Measurements from ENCODE around the gene CLCN3. TPM values are rescaled to one million over a fixed set of nuclear protein-coding genes. Genes with fewer than 3 reads are reported as not detected.
A peak's percentile ranks its signal among the peaks of the same experiment; 100 is the strongest.
"Not testable (repeated sequence)": the region's sequence is repeated elsewhere in the genome, so short reads cannot be mapped to it uniquely, and the experiment has no call there.

The CLCN3 gene
- total RNA-seq, 2 experiments from 2014 or later, result 21.2 to 22.0 TPM

DNA sequence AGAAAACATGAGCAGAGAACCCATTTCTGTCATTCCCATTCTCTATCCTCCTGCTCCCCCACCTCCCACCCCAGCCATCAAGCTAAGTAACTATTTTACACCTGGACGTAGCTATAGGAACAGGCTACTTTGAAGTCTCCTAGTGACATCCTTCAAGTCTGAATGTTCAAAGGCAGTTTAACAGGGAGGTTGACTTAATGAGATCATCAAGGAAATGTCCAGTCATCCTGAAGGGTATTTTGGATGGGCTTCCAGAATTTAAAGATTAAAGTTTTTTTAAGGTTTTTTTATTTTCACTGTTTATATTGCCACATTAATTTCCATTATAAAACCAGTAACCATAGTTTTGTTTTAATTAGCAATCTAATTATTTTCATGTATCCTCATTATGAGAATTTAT, 96.3 kb downstream of the CLCN3 start:
- no peaks in the 10 kb centered on the region for H3K27me3 Mint-ChIP-seq
- ChIA-PET CTCF (interaction anchor here (1.2 kb wide), 1 partner anchor 103 kb away, joined by 3 read pairs; no protein-coding TSS in a partner anchor), POLR2A (no interaction called here)
- H3K4me1 Mint-ChIP-seq, result peaks cover 18% of the 10 kb centered on the region
- no peak overlapping the region for H3K4me3 Mint-ChIP-seq
- intact Hi-C loops (cut with DNase I, micrococcal nuclease), result no loop called here
- H3K36me3 Mint-ChIP-seq (ENCODE audit: low read depth), result peaks cover 31% of the 10 kb centered on the region
- no peaks in the 10 kb centered on the region for H3K9me3 Mint-ChIP-seq (ENCODE audit: low read depth)
- H3K27ac Mint-ChIP-seq, result no peak overlapping the region
- ATAC-seq (no peak), DNase-seq (no peak)

DNA sequence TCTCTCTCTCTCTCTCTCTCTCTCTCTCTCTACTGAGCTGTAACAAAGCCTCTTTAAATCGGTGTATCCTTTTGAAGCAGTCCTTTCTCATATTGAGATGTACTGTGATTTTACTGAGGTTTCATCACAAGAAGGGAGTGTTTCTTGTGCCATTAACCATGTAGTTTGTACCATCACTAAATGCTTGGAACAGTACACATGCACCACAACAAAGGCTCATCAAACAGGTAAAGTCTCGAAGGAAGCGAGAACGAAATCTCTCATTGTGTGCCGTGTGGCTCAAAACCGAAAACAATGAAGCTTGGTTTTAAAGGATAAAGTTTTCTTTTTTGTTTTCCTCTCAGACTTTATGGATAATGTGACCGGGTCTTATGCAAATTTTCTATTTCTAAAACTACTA, 100.2 kb downstream of the CLCN3 start:
- ChIA-PET CTCF (interaction anchor here (1.4 to 1.7 kb wide), 2 partner anchors 15 to 107 kb away, joined by 3 read pairs; no protein-coding TSS in a partner anchor), POLR2A (no interaction called here)
- H3K27me3 Mint-ChIP-seq, result no peaks in the 10 kb centered on the region
- DNase-seq (no peak), ATAC-seq (peak; percentile 33)
- peak overlapping the region; percentile 51 for H3K27ac Mint-ChIP-seq
- intact Hi-C loops (cut with DNase I, micrococcal nuclease), result no loop called here
- peaks cover 11% of the 10 kb centered on the region for H3K4me1 Mint-ChIP-seq
- peaks cover 15% of the 10 kb centered on the region for H3K36me3 Mint-ChIP-seq (ENCODE audit: low read depth)
- no peak overlapping the region for H3K4me3 Mint-ChIP-seq
- no peaks in the 10 kb centered on the region for H3K9me3 Mint-ChIP-seq (ENCODE audit: low read depth)

DNA sequence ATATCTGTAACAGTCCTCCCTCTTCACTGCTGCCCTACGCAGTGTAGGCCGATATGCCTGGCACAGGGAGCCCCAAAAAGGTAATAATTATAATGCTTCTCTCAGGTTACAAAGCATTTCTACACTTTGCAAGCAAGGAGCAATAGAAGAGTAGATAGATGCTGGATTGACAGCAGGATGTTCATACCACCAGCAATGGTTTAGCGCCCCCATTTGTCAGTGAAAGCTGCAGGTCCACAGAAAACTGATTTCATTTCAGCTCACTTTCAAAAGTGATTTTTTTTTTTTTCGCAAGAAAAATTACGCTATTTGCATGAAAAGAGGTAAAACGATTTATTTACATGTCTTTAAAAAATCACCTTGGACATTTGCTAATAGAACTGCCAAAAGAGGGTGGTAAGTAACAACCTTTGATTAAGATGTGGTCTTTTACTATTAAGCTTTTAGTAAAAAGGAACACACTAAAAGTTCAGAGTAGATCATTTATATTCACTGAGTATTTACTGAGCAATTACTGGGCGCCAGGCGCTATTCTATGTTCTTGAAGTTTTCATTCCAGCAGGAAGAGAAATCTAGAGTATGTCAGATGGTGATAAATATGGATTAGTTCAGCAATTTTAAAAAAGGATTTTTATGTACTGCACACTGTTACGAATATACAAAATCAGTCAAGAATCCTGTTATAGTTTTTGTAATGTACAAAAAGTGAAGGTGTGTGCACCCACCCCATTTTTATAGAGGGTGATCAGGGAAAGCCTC, 103.0 kb downstream of the CLCN3 start:
- intact Hi-C loops (cut with DNase I, micrococcal nuclease), result loop anchor here (2.0 kb wide), 1 partner anchor 111 kb away; the partner anchor contains the start of gene NEK1 (in 2 of the 2)
- peak; percentile 20 for DNase-seq

GRCh38 chr4:169724260-169724659, 103.9 kb downstream of the CLCN3 start:
- ChIA-PET POLR2A (no interaction called here), CTCF (no interaction called here)
- Mint-ChIP-seq H3K4me1 (peaks cover 11% of the 10 kb centered on the region), H3K36me3 (ENCODE audit: low read depth) (peaks cover 7% of the 10 kb centered on the region), H3K9me3 (ENCODE audit: low read depth) (no peaks in the 10 kb centered on the region), H3K27ac (no peak overlapping the region), H3K27me3 (no peaks in the 10 kb centered on the region), H3K4me3 (no peak overlapping the region)
- ATAC-seq, result peak; percentile 12
- DNase-seq, result no peak
- intact Hi-C loops (cut with DNase I, micrococcal nuclease), result no loop called here

More for the DNA sequence above, 103.0 kb downstream of the CLCN3 start:
- ChIA-PET CTCF (interaction anchor here (0.7 kb wide), 1 partner anchor 109 kb away, joined by 4 read pairs; no protein-coding TSS in a partner anchor), POLR2A (interaction anchor here (0.6 kb wide), 1 partner anchor 104 kb away, joined by 5 read pairs; no protein-coding TSS in a partner anchor)
- Mint-ChIP-seq H3K27ac (no peak overlapping the region), H3K36me3 (ENCODE audit: low read depth) (peaks cover 7% of the 10 kb centered on the region), H3K27me3 (no peaks in the 10 kb centered on the region), H3K4me3 (no peak overlapping the region), H3K9me3 (ENCODE audit: low read depth) (no peaks in the 10 kb centered on the region), H3K4me1 (peaks cover 11% of the 10 kb centered on the region)
- no peak for ATAC-seq

DNA sequence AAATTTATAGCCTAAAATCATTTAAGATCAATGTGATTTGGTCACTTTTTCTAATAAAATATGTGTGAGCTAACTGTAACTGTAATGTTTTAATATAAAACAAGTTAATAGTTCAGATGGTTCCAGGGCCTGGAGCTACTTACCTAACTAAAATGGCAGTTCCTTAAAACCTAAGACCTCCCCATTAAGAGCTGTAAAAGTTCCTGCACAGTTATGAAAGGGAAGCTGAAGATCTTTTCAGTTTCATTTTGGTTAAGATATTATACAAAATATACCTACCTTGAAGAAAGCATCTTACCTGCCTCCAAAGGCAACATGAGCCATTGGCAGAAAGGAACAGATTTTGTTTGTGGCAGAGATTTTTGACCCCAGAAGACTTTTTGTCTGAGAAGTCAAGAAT, 107.2 kb downstream of the CLCN3 start:
- H3K27me3 Mint-ChIP-seq, result no peaks in the 10 kb centered on the region
- ChIA-PET CTCF (interaction anchor here (0.8 to 1.0 kb wide), 2 partner anchors 14 to 114 kb away, joined by 3 to 4 read pairs; no protein-coding TSS in a partner anchor), POLR2A (no interaction called here)

GRCh38 chr4:169730564-169730963, 110.2 kb downstream of the CLCN3 start:
- ChIA-PET CTCF (no interaction called here), POLR2A (no interaction called here)
- no peak overlapping the region for H3K27ac Mint-ChIP-seq
- intact Hi-C loops (cut with DNase I, micrococcal nuclease), result no loop called here
- no peaks in the 10 kb centered on the region for H3K4me1 Mint-ChIP-seq
- no peak for ATAC-seq
- no peaks in the 10 kb centered on the region for H3K27me3 Mint-ChIP-seq
- H3K36me3 Mint-ChIP-seq (ENCODE audit: low read depth), result peaks cover 16% of the 10 kb centered on the region
- no peak for DNase-seq
- H3K4me3 Mint-ChIP-seq, result no peak overlapping the region
- H3K9me3 Mint-ChIP-seq (ENCODE audit: low read depth), result no peaks in the 10 kb centered on the region

More for the DNA sequence above, 107.2 kb downstream of the CLCN3 start:
- no peak for ATAC-seq
- Mint-ChIP-seq H3K4me3 (no peak overlapping the region), H3K36me3 (ENCODE audit: low read depth) (peaks cover 10% of the 10 kb centered on the region), H3K4me1 (no peaks in the 10 kb centered on the region), H3K27ac (no peak overlapping the region), H3K9me3 (ENCODE audit: low read depth) (no peaks in the 10 kb centered on the region)
- no peak for DNase-seq
- intact Hi-C loops (cut with DNase I, micrococcal nuclease), result no loop called here

- H3K4me3 Mint-ChIP-seq; H3K27ac Mint-ChIP-seq; H3K9me3 Mint-ChIP-seq (ENCODE audit: low read depth); POLR2A ChIA-PET; ATAC-seq; DNase-seq; H3K27me3 Mint-ChIP-seq; intact Hi-C loops (cut with DNase I, micrococcal nuclease); H3K4me1 Mint-ChIP-seq: not testable (repeated sequence)
- peaks cover 35% of the 10 kb centered on the region for H3K36me3 Mint-ChIP-seq (ENCODE audit: low read depth)
- CTCF ChIA-PET, result interaction anchor here (0.8 kb wide), 1 partner anchor 17 kb away, joined by 3 read pairs; no protein-coding TSS in a partner anchor
Measured at GRCh38 chr4:169738604-169739003, 118.2 kb downstream of the CLCN3 start.

GRCh38 chr4:169741569-169741968, 121.2 kb downstream of the CLCN3 start:
- CTCF ChIA-PET, result interaction anchor here (0.7 to 1.6 kb wide), 2 partner anchors 14 to 353 kb away, joined by 3 to 4 read pairs; no protein-coding TSS in a partner anchor
- DNase-seq (no peak), ATAC-seq (no peak)
- Mint-ChIP-seq H3K27me3 (no peaks in the 10 kb centered on the region), H3K36me3 (ENCODE audit: low read depth) (peaks cover 35% of the 10 kb centered on the region), H3K27ac (no peak overlapping the region), H3K4me3 (no peak overlapping the region), H3K9me3 (ENCODE audit: low read depth) (no peaks in the 10 kb centered on the region), H3K4me1 (peaks cover 7% of the 10 kb centered on the region)
- POLR2A ChIA-PET, result no interaction called here
- intact Hi-C loops (cut with DNase I, micrococcal nuclease), result no loop called here

DNA sequence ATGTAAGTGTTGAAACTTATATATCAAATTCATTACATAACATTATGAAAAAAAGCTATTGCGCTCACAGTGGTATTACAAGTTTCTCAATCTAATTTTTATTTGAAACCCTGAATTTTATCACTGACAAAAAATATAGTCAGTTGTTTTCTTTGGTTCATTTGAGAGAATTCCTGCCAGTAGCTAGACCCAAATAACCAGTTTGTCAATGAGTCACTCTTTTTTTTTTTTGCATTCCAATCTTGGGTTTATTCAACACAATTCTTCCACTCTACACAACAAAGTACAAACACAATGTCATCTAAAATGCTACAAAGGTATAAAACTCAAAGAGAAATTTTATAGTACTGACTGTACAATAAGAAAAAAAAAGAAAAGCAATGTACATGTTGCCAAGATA, 124.2 kb downstream of the CLCN3 start:
- ChIA-PET POLR2A (no interaction called here), CTCF (no interaction called here)
- ATAC-seq (no peak), DNase-seq (no peak)
- Mint-ChIP-seq H3K4me3 (no peak overlapping the region), H3K27me3 (no peaks in the 10 kb centered on the region), H3K4me1 (peaks cover 7% of the 10 kb centered on the region), H3K36me3 (ENCODE audit: low read depth) (peaks cover 20% of the 10 kb centered on the region), H3K27ac (no peak overlapping the region), H3K9me3 (ENCODE audit: low read depth) (no peaks in the 10 kb centered on the region)
- intact Hi-C loops (cut with DNase I, micrococcal nuclease), result no loop called here

GRCh38 chr4:169745291-169745690, 124.9 kb downstream of the CLCN3 start:
- no peaks in the 10 kb centered on the region for H3K9me3 Mint-ChIP-seq (ENCODE audit: low read depth)
- intact Hi-C loops (cut with DNase I, micrococcal nuclease), result no loop called here
- H3K4me3 Mint-ChIP-seq, result no peak overlapping the region
- peaks cover 7% of the 10 kb centered on the region for H3K4me1 Mint-ChIP-seq
- H3K27ac Mint-ChIP-seq, result no peak overlapping the region
- no peaks in the 10 kb centered on the region for H3K27me3 Mint-ChIP-seq
- H3K36me3 Mint-ChIP-seq (ENCODE audit: low read depth), result peaks cover 16% of the 10 kb centered on the region
- peak; percentile 26 for ATAC-seq
- ChIA-PET POLR2A (no interaction called here), CTCF (no interaction called here)
- DNase-seq, result no peak

- peak overlapping the region; percentile 68 for H3K27ac Mint-ChIP-seq
- H3K4me3 Mint-ChIP-seq, result peak overlapping the region; percentile 82
- intact Hi-C loops (cut with DNase I, micrococcal nuclease), result loop anchor here (1.0 to 10.0 kb wide), 7 partner anchors 97 to 1442 kb away; partner anchors contain the start of genes CBR4 (in 1 of the 2), CLCN3 (in 1 of the 2), DDX60 (in 1 of the 2) and NEK1 (in 1 of the 2)
- DNase-seq (no peak), ATAC-seq (peak; percentile 17)
- H3K27me3 Mint-ChIP-seq, result no peaks in the 10 kb centered on the region
- ChIA-PET CTCF (interaction anchor here (0.9 to 1.5 kb wide), 2 partner anchors 53 to 144 kb away, joined by 3 read pairs; no protein-coding TSS in a partner anchor), POLR2A (no interaction called here)
- no peaks in the 10 kb centered on the region for H3K9me3 Mint-ChIP-seq (ENCODE audit: low read depth)
- H3K36me3 Mint-ChIP-seq (ENCODE audit: low read depth), result peaks cover 6% of the 10 kb centered on the region
- H3K4me1 Mint-ChIP-seq, result peaks cover 15% of the 10 kb centered on the region
Measured at GRCh38 chr4:169756971-169757574, 136.7 kb downstream of the CLCN3 start.

Data from activated CD4-positive, alpha-beta T cell treated with anti-CD3 and anti-CD28 coated beads for 36 hours (primary cell).